ENCODE results near the gene KLHL35.
"Not testable (repeated sequence)": the region's sequence is repeated elsewhere in the genome, so short reads cannot be mapped to it uniquely, and the experiment has no call there.

KLHL35 gene

DNA sequence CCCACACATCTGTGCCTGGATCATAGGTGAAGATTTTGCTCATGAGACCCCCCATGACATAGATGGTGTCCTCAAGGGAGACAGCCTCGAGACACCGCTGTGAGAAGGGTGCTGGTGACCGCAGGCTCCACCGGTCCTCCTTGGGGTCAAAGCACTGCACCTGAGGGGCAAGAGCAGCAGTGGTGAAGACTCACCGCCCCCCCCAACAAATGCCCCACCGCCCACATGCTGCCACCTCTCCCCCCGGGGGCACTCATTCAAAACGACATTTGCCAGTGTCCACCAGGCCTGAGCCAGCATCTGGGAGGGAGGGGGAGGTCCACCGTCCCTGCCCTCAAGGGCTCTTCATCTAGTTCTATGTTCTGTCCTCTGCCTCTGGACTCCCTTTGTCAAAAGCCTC is 9.3 kb downstream of the KLHL35 start:
- no peak for DNase-seq (ENCODE audit: low read depth, low spot score)

DNA sequence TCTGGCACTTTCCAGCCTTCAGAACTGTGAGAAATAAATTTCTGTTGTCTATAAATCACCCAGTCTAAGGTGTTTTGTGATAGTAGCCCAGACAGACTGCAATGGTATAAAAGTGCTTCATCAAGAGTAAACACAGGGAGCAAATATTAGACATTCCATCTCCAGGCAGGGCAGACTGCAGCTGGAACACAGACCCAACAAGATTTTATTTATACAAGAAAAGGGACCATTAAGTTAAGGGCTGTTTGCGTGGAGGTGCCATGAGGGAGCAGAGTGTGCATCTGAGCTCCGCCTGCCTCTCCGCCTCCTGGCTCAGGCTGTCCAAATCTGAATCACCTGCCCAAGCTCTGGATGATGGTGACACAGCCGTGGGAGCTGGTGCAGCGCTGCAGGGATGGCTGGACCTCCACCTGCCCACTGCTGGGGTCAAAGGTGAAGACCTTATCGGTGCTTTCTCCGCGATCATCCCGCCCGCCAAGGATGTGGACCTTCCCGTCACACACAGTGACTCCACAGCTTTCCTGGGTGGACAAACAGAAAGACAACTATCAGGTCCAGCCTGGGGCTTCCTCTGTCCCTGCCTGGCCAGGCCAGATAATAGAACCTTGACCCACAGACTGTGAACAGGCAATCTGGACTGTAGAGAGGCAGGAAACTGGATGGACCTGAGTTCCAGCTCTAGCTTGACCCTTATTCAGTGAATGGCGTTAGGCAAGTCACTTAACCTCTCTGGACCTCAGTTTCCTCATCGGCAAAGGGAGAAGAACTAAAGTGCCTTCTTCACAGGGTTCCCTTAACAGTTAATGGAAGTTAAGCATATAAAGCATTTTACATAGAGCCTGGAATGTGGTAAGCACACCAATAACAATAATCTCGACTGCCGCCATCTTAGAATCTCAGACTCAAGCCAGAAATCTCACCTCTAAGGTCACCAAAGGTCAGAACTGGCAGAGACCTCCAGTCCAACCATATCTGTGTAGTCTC is 10.5 kb downstream of the KLHL35 start:
- DNase-seq (ENCODE audit: low read depth, low spot score): no peak

DNA sequence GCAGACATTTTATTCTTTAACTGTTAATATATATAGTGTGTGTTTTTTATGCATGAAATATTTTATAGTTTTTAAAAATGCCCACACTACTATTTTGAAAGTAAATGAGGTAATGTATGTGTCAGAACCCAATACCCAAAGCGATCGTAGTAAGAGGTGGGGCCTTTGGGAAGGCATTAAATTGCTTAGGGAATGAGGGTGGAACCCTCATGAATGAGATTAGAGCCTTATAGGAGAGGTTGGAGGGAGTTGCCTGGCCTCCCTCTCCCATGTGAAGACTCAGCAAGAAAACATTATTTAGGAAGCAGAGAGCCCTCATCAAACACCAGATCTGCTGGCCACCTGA is 11.1 kb downstream of the KLHL35 start:
- no peak for DNase-seq (ENCODE audit: low read depth, low spot score)

DNA sequence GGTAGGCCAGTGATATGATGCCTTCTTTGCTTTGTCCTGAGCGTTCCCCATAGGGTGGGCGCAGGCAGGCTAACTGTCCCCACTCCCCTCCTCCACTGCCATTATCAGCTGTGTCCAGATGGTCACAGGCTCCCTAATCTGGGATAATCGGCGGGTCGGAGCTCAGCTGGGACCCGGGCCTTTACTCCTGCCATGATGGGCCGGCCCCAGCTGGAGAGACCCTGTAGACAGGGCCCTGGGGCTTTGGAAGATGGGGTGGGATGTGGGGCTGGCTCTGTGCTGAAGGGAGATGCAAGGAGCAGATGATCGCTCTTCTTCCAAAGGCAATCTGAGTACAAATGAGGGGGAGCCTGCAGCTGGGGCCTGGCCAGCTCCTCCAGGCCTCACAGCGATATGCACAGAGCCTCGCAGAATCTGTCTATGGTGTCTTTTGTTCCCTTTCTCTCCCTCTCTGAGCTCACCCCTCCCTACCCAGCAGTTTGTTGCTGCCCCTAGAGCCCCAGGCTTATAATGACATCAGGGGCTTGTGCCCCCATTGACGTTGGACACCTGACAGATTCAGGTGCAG is 11.9 kb downstream of the KLHL35 start:
- DNase-seq (ENCODE audit: low read depth, low spot score): no peak

DNA sequence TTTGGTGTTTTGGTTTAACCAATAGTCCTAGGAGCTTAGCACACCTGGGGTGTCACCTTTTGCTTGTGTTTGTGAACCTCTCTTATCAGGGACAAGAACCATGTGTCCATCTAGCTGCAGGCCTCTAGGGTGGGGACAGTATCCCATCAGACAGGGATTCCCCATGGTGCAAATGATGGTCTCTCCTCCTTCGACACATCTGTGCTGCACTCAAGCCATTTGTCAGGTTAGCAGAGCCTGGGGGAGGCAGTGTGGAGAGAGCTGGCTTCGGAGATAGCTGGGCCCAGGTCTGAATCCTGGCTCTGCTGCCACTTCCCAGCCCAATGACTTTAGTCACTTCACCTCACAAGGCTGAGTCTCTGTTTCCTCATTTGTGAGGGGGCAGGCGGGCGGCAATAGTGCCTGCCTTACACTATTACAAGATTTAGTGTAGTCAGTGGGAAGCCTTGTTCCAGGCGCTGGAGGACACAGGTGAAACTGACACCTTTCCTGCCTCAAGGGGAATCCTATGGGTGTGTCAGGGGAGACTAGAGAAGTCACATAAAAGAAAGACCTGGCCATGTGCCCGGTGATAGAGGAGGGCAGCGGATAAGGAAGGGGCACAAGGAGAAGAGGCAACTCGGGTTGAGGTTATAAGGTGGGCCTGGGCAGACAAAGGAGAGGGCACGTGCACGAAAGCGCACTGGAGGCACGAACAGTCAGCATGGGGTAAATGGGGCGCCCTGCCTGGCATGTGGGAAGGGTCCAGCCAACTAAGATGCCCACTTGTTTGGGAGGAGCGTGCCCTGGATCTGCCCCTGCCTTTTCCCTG is 12.6 kb downstream of the KLHL35 start:
- DNase-seq (ENCODE audit: low read depth, low spot score): no peak

DNA sequence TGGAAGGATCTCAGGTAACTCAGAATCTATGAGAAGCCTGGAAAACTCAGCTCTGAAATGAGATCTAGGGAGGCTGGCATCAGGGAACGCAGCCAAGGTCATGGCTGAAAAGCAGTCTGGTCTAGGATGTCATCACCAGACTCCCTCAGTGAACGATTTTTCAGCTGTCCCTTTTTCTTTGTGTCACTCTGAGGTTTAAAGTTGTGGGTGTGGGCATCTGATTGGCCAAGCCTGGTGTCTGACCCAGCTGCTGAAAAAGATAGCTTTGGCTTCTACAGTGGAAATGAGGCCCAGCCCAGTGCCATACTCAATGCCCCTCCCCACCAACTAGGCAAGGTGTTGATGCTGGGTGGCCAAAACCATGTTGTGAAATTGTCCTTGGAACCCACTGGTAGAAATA is 19.1 kb downstream of the KLHL35 start:
- DNase-seq (ENCODE audit: low read depth, low spot score): no peak

DNA sequence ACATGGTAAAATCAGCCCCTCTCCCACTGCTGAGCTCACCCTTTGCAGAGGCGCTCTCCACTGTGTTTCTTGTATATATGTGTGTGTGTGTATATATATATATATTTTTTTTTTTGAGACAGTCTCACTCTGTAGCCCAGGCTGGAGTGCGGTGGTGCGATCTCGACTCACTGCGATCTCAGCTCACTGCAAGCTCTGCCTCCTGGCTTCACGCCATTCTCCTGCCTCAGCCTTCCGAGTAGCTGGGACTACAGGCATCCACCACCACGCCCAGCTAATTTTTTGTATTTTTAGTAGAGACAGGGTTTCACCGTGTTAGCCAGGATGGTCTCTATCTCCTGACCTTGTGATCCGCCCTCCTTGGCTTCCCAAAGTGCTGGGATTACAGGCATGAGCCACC is 19.9 kb downstream of the KLHL35 start:
- not testable (repeated sequence) for DNase-seq (ENCODE audit: low read depth, low spot score)

DNA sequence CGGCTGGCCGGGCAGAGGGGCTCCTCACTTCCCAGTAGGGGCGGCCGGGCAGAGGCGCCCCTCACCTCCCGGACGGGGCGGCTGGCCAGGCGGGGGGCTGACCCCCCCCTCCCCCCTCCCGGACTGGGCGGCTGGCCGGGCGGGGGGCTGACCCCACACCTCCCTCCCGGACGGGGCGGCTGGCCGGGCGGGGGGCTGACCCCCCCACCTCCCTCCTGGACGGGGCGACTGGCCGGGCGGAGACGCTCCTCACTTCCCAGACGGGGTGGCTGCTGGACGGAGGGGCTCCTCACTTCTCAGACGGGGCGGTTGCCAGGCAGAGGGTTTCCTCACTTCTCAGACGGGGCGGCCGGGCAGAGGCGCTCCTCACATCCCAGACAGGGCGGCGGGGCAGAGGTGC is 23.0 kb downstream of the KLHL35 start:
- DNase-seq (ENCODE audit: low read depth, low spot score): not testable (repeated sequence)

DNA sequence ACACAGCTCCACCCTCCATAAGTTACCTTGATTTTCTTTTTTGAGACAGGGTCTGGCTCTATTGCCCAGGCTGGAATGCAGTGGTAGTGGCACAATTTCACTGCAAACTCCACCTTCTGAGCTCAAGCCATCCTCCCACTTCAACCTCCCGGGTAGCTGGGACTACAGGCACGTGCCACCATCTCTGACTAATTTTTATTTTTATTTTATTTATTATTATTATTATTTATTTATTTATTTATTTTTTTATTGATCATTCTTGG is 24.1 kb downstream of the KLHL35 start:
- DNase-seq (ENCODE audit: low read depth, low spot score): no peak

DNA sequence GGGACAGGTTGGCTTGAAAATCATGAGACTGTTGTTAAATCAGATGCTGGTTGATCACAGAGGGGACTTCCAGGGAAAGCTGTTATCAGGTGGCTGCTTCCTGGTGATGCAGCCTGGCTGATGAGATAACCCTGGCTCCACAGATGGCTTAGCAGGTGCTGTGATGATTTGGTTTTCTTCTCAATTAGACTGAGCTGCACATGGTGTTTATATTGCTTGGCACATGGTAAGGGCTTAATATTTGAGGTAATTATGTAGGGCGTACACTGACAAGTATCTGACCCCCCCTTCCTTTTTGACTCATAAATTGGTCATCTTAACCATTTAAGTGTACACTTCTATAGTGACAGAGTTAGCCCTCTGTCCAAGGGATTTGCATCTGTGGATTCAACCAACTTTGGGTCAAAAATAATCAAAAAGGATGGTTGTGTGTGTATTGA is 26.6 kb downstream of the KLHL35 start:
- no peak for DNase-seq (ENCODE audit: low read depth, low spot score)

DNA sequence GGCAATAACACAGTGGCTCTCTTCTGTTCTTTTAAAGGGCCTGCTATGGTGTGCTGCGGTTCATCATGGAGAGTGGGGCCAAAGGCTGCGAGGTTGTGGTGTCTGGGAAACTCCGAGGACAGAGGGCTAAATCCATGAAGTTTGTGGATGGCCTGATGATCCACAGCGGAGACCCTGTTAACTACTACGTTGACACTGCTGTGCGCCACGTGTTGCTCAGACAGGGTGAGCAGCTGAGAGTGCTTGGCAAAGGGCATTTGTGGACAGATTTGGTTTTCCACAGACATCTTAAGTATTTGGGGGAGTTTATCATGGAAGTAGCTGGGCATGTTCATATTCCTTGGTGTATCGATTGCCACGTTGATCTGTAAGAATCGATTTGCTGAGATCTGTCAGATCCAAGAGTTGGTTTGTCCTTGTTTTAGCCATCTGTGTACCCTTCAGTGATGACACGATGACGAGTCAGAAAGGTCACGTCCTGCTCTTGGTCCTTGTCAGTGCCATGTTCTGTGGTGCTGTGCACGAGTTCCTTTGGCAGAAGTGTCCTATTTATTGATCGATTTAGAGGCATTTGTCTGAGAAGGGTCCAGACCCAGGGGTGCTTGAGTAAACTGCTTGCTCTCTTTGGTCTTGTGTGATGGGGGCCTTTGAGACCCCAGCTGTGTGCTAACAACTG is 28.9 kb downstream of the KLHL35 start:
- DNase-seq (ENCODE audit: low read depth, low spot score): no peak

DNA sequence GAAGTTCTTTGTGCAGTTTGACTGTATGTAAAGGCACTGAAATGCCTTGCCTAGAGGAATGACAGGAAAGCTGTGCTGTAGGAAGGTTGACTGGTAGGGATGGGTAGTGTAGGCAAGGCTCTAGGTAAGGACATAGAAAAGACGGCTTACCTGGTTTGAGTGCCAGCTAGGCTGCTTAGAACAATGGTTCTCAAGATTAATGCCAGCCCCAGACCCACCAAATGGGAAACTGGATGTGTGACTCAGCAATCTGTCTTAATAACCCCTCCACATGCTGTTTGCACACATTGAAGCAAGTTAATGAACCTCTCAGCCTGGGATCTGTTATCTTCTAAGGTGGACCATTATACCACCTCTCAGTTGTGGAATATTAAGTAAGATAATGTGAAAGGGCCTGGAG is 30.0 kb downstream of the KLHL35 start:
- no peak for DNase-seq (ENCODE audit: low read depth, low spot score)

DNA sequence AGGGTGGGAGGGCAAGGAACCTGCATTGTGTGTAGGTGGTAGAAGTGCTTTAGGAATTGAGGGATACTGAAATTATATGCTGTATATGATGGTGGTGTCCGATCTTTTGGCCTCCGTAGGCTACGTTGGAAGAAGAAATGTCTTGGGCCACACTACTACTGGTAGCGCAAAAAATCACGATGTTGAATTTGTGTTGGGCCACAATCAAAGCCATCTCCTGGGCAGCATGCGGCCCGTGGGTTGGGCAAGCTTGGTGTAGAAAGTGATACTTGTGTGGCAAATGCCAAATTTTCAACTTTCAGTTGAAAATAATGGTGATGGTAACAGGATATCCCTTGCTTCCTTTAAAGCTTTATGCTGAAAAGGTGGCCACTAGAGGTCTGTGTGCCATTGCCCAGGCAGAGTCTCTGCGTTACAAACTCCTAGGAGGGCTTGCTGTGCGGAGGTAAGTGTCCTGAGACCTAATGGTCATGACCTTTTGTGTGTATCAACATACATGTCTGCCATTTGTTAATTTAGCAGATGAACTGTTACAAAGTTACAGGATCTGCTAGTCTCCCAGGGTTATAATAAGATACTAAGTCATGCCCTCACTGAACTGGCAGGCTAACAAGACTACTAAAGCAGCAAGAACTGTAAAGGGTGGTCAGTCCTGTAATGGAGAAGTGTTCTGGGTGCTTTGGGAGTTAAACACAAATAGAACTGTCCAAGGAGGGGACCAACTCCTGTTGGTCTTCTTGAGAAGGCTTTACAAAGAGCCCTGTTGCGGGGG is 30.8 kb downstream of the KLHL35 start:
- DNase-seq (ENCODE audit: low read depth, low spot score): no peak

DNA sequence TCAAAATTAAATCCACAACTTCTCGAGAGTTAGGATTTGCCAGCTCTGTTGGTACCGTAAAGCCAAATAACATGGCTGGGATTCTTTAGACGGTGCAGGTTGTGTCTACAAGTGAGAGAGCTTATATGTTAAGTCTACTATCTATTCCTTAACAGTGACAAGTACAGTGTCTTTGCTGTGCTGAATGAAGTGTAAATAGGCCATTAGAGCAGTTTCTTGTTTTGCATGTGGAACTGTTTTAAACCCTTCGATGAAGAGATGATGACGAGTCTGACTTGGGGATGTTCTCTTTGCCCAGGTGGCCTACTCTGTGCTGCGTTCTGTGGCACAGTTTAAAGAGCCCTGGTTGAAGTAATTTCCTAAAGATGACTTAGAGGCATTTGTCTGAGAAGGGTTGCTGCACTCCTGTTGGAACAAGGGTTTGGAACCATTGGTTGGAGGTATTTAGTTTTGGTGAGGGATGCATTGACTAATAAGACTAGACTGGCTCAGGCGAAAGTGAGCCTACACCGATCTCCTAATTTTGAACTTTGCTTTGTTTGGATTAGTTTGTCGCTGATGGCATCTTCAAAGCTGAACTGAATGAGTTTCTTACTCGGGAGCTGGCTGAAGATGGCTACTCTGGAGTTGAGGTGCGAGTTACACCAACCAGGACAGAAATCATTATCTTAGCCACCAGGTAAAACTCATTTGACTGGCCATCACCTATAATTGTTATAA is 32.7 kb downstream of the KLHL35 start:
- DNase-seq (ENCODE audit: low read depth, low spot score): no peak

DNA sequence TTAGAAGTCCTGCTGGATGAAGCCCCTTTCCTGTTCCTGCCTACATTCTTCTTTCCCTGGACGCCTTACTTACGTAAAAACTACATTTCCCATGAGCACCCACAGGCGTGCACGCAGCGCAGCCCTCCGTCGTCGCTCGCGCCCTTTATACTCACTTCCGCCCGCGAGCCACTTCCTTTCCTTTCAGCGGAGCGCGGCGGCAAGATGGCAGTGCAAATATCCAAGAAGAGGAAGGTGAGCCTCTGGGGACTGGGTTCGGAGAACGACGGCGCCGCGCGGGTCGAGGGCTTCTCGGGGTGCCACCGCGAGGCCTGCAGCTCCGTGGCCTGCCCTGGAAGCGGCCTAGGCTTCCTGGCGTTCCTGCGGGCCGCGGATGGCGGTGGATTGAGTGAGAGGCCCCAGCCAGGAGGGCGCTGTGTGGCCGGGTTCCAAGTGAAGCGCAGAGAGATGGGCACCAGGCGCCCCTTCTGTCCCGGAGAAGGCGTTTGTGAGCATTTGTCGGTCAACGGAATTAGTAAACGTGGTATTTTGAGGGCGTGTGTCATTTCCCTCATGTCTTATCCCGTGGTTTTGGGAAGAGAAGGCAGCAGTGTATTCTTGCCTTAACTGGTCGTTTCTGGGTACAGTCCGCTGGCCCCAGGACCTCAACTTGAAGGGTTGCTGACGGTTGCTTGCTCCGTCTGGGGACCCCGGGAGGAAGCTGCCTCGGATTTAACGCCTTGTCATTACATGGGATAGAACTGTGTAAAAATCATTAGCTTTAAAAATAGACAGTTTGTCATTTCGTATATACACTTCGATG is 33.5 kb downstream of the KLHL35 start, which contains the start of gene RPS3:
RPS3 (plus strand) TSS at position 175 of the 802 bp plus-strand sequence; CDS start at position 205, 30 bp downstream.
- DNase-seq (ENCODE audit: low read depth, low spot score): peak; percentile 73

DNA sequence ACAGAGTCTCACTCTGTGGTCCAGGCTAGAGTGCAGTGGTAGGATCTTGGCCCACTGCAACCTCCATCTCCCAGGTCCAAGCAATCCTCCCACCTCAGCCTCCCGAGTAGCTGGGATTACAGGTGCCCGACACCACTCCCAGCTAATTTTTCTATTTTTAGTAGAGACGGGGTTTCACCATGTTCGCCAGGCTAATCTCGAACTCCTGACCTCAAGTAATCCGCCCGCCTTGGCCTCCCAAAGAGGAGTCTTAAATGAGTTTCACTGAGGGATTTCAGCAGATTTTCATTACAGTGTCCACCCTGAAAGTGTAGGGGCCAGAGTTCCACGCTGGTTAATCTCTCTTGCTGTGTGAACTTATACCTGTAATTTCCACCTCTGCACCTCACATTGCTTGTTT is 34.1 kb downstream of the KLHL35 start:
- DNase-seq (ENCODE audit: low read depth, low spot score): no peak

DNA sequence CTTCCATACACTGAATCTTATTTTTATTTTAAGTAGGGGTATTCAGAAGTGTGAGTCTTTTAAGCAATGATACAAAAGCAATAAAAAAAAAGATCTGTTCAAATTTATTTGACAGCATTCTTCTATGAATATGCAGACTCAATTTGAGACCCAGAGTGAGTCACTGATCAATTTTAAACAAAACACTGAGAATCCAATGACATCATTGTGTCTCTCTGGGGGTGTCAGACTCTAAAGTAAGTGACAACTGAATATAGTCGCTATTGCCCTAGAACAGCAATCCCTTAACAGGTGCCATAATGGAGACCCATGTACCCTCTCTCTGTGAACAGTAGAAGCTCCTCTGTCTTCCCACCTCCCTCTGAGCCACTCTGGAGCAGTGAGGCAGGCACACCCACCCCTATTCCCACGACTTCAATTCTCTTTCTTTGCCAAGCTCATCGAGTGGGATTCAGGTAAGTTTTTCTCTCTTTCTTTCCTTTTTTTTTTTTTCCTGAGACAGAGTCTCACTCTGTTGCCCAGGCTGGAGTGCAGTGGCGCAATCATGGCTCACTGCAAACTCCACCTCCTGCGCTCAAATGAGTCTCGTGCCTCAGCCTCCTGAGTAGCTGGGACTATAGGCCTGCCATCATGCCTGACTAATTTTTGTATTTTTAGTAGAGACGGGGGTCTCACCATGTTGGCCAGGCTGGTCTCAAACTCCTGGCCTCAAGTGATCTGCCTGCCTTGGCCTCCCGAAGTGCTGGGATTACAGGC is 38.7 kb downstream of the KLHL35 start:
- DNase-seq (ENCODE audit: low read depth, low spot score): no peak

DNA sequence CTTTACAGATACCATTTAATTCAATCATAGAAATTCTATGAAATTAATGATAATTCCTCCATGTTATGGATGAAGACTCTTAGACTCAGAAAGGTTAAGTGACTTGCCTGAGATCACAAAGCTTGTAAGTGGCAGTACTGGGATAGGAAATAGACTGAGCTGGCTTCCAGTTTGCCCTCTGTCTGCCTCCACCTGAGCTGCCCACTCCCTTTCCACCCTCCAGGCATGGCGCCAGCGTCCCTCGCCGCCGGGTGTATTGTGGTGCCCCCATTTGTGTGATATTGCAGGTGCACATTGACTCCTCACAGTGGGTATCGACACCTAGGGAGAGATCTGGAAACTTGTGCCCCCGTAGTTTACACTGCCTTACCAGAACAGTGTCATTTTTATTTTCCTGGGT is 43.1 kb downstream of the KLHL35 start:
- no peak for DNase-seq (ENCODE audit: low read depth, low spot score)

DNA sequence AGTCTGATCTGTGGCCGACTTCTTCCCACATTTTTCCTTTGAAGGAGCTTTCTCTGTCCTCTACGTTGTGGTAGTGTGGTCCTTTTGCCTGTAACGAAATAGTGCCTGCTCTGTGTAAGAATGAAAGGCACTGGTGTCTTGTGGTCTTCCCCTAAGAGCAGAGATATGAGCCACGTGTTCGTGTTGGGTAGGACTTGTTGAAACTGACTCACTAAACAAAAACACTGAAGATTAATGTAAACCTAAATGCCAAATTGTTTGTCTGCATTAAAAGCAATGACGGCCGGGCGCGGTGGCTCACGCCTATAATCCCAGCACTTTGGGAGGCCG is 43.8 kb downstream of the KLHL35 start:
- DNase-seq (ENCODE audit: low read depth, low spot score): no peak
